SK-N-SH (cell line): ENCODE results near the gene CREB5. TPM values are rescaled to one million over a fixed set of nuclear protein-coding genes. Genes with fewer than 3 reads are reported as not detected.

ENCODE experiments used
- CTCF ChIA-PET: fragments of 300-600, 350-600 bp; formaldehyde crosslinking; extraction: SDS; loops from one replicate; lab custom pipeline; 2021; lab: Yijun Ruan, JAX
- POLR2A ChIA-PET: fragments of 350-600 bp; sonication (Branson Sonifier 250); formaldehyde crosslinking; extraction: SDS; loops from one replicate; lab custom pipeline; 2020; ENCODE audit warnings: antibody characterized with exemption, inconsistent platforms; lab: Yijun Ruan, JAX
- DNase-seq: peaks from one replicate; pipeline ENCODE4 v3.0.0; 2012
- H2AFZ ChIP-seq: fragments of 200-600 bp; sonication (generic); 2 replicates; pipeline ENCODE4 v1.8.1; 2016; ENCODE audit warnings: antibody characterized with exemption, mild to moderate bottlenecking, low read depth
- H3F3A ChIP-seq: fragments of 200-600 bp; sonication (generic); replicated peaks from 2 replicates; pipeline ENCODE3; 2016; ENCODE audit warnings: antibody characterized with exemption, mild to moderate bottlenecking; ENCODE audit not compliant: insufficient read depth
- H3K27ac ChIP-seq, 2 experiments: fragments of 200-500 bp in 1 of 2; fragments of 200-600 bp in 1 of 2; sonication (Bioruptor generic) in 1 of 2; sonication (generic), shearing (Covaris generic) in 1 of 2; 2 replicates each; pipeline versions ENCODE4 v1.5.1 to v1.6.1; 2014 to 2016; ENCODE audit warnings: low read depth in 2 of 2, inconsistent platforms in 1 of 2, low read length in 1 of 2, mild to moderate bottlenecking in 1 of 2, mixed read lengths in 1 of 2
- H3K27me3 ChIP-seq: fragments of 200-600 bp; sonication (generic), shearing (Covaris generic); 2 replicates; pipeline ENCODE4 v1.6.1; 2016; ENCODE audit warnings: mixed run types; ENCODE audit not compliant: insufficient read depth
- H3K36me3 ChIP-seq, 2 experiments: fragments of 200-500 bp in 1 of 2; fragments of 200-600 bp in 1 of 2; sonication (Bioruptor generic) in 1 of 2; sonication (generic) in 1 of 2; replicated peaks in 1 of 2; 2 replicates each; pipeline versions ENCODE3 to v1.5.1; 2014 to 2016; ENCODE audit warnings: low read length in 1 of 2, mild to moderate bottlenecking in 1 of 2; ENCODE audit not compliant: insufficient read depth in 2 of 2, control insufficient read depth in 1 of 2
- H3K4me1 ChIP-seq, 2 experiments: fragments of 200-500 bp in 1 of 2; fragments of 200-600 bp in 1 of 2; sonication (Bioruptor generic) in 1 of 2; sonication (generic), shearing (Covaris generic) in 1 of 2; 2 replicates each; pipeline versions ENCODE4 v1.5.1 to v1.6.1; 2014 to 2016; ENCODE audit warnings: low read depth in 1 of 2, low read length in 1 of 2, mixed run types in 1 of 2; ENCODE audit not compliant: insufficient read depth in 2 of 2, control insufficient read depth in 1 of 2
- H3K4me2 ChIP-seq: fragments of 200-600 bp; sonication (generic), shearing (Covaris generic); 2 replicates; pipeline ENCODE4 v1.6.1; 2017; ENCODE audit warnings: mixed run types
- H3K4me3 ChIP-seq, 2 experiments: fragments of 200-500 bp in 1 of 2; fragments of 200-600 bp in 1 of 2; sonication (Bioruptor generic) in 1 of 2; sonication (generic), shearing (Covaris generic) in 1 of 2; 2 replicates each; pipeline versions ENCODE4 v1.5.1 to v1.8.1; 2014 to 2016; ENCODE audit warnings: low read depth in 2 of 2, inconsistent platforms in 1 of 2, low read length in 1 of 2, mild to moderate bottlenecking in 1 of 2, mixed read lengths in 1 of 2, moderate library complexity in 1 of 2
- H3K79me2 ChIP-seq: fragments of 200-600 bp; sonication (generic); 2 replicates; pipeline ENCODE4 v1.8.1; 2017; ENCODE audit warnings: mild to moderate bottlenecking; ENCODE audit not compliant: insufficient read depth
- H3K9ac ChIP-seq: fragments of 200-600 bp; sonication (generic); 2 replicates; pipeline ENCODE4 v1.6.1; 2017; ENCODE audit warnings: mixed run types
- H3K9me2 ChIP-seq: fragments of 200-600 bp; sonication (generic); 2 replicates; pipeline ENCODE4 v1.6.1; 2017; ENCODE audit warnings: mixed run types
- H3K9me3 ChIP-seq: fragments of 200-600 bp; sonication (generic); 2 replicates; pipeline ENCODE4 v1.6.1; 2017; ENCODE audit warnings: mixed run types, mild to moderate bottlenecking, moderate library complexity
- H4K20me1 ChIP-seq: fragments of 200-600 bp; sonication (generic); 2 replicates; pipeline ENCODE4 v1.6.1; 2017; ENCODE audit warnings: mild to moderate bottlenecking, mixed run types; ENCODE audit not compliant: insufficient read depth
- CTCF ChIP-seq: fragments of 200-600 bp; sonication (generic); IDR thresholded peaks from 2 replicates; pipeline ENCODE4 v1.6.1; 2017; ENCODE audit warnings: antibody characterized with exemption, mild to moderate bottlenecking, moderate library complexity
- ELF1 ChIP-seq: IDR thresholded peaks from 2 replicates; pipeline ENCODE4 v1.4.0; 2012
- EP300 ChIP-seq, 2 experiments: IDR thresholded peaks; 2 replicates each; pipeline versions ENCODE4 v1.4.0 to v1.6.1; 2012; ENCODE audit warnings: borderline replicate concordance in 1 of 2, low read depth in 1 of 2, low read length in 1 of 2
- EZH2phosphoT487 ChIP-seq: fragments of 200-600 bp; sonication (generic); IDR thresholded peaks from 2 replicates; pipeline ENCODE4 v1.6.1; 2017; ENCODE audit warnings: low read depth, mixed run types, mild to moderate bottlenecking, antibody characterized with exemption, moderate library complexity, borderline replicate concordance
- FOSL2 ChIP-seq: IDR thresholded peaks from 2 replicates; pipeline ENCODE4 v1.4.0; 2012; ENCODE audit warnings: low read depth, mild to moderate bottlenecking, moderate library complexity, borderline replicate concordance
- FOXM1 ChIP-seq: IDR thresholded peaks from 2 replicates; pipeline ENCODE4 v1.4.0; 2012; ENCODE audit warnings: low read depth, mild to moderate bottlenecking
- GABPA ChIP-seq: IDR thresholded peaks from 2 replicates; pipeline ENCODE4 v1.4.0; 2012; ENCODE audit warnings: low read depth, mild to moderate bottlenecking
- IRF3 ChIP-seq: fragments of 150-350 bp; IDR thresholded peaks from 2 replicates; pipeline ENCODE4 v1.6.1; 2016; ENCODE audit warnings: mild to moderate bottlenecking, low read depth, low read length
- MAX ChIP-seq: IDR thresholded peaks from 2 replicates; pipeline ENCODE4 v1.4.0; 2012; ENCODE audit warnings: low read depth
- MEF2A ChIP-seq: IDR thresholded peaks from 2 replicates; pipeline ENCODE4 v1.4.0; 2012; ENCODE audit warnings: low read depth, borderline replicate concordance
- MXI1 ChIP-seq: IDR thresholded peaks from 2 replicates; pipeline ENCODE4 v1.6.1; 2012; ENCODE audit warnings: mild to moderate bottlenecking, low read depth, low read length, improper control_type of control experiment
- PBX3 ChIP-seq: IDR thresholded peaks from 2 replicates; pipeline ENCODE4; 2012
- POLR2AphosphoS5 ChIP-seq: IDR thresholded peaks from 2 replicates; pipeline ENCODE4 v1.6.1; 2012; ENCODE audit warnings: low read depth, low read length
- RAD21 ChIP-seq: IDR thresholded peaks from 2 replicates; pipeline ENCODE4 v1.6.1; 2012; ENCODE audit warnings: mild to moderate bottlenecking, low read length
- REST ChIP-seq: IDR thresholded peaks from 2 replicates; pipeline ENCODE4 v1.6.1; 2012; ENCODE audit warnings: mild to moderate bottlenecking, low read depth, low read length, moderate library complexity
- SIN3A ChIP-seq: IDR thresholded peaks from 2 replicates; pipeline ENCODE4 v1.6.1; 2012; ENCODE audit warnings: low read depth, mild to moderate bottlenecking, low read length, moderate library complexity, borderline replicate concordance
- SMC3 ChIP-seq: IDR thresholded peaks from 2 replicates; pipeline ENCODE4 v1.6.1; 2012; ENCODE audit warnings: low read depth, low read length, improper control_type of control experiment
- TAF1 ChIP-seq: IDR thresholded peaks from 2 replicates; pipeline ENCODE4 v1.6.1; 2012; ENCODE audit warnings: low read depth, mild to moderate bottlenecking, low read length, moderate library complexity, borderline replicate concordance
- TCF12 ChIP-seq: IDR thresholded peaks from 2 replicates; pipeline ENCODE4 v1.4.0; 2012
- WGBS: methylation state at CpG from one replicate; pipeline ENCODE4 v1.1.6; 2017; ENCODE audit warnings: low lambda C conversion rate; 5-methylcytosine and 5-hydroxymethylcytosine counted together
- polyA plus RNA-seq, 3 experiments: library from polyadenylated mRNA; depleted of rRNA; stranded (reverse); fragments of >200 nt; gene quantifications; 2 replicates each; pipeline ENCODE4 v1.2.3, GENCODE V29; 2012

CREB5 gene
- polyA plus RNA-seq, 1 of the 3 experiments (the other 2 are of a cell fraction), result 19.3 TPM

- Histone ChIP-seq H3K9me2 (no peaks in the 10 kb centered on the region), H3F3A (no peaks in the 10 kb centered on the region), H3K27me3 (no peaks in the 10 kb centered on the region; the same call in 1 of the 2 replicates), H3K9me3 (no peaks in the 10 kb centered on the region), H3K4me1 (no peaks in the 10 kb centered on the region; a peak in 1 of 4 replicates), H3K4me3 (no peak overlapping the region), H3K9ac (no peak overlapping the region), H2AFZ (no peak overlapping the region), H3K4me2 (no peak overlapping the region), H3K79me2 (no peaks in the 10 kb centered on the region), H3K27ac (no peak overlapping the region), H4K20me1 (no peaks in the 10 kb centered on the region), H3K36me3 (no peaks in the 10 kb centered on the region)
- no peak for DNase-seq
- 58% methylated on average over 6 of the region's 6 CpGs for WGBS
- ChIA-PET POLR2A (no interaction called here), CTCF (interaction anchor here (0.9 to 1.6 kb wide), 4 partner anchors 18 to 710 kb away, joined by 3 to 4 read pairs (median 3); no protein-coding TSS in a partner anchor)
- no peak for TF ChIP-seq REST
- no peak for TF ChIP-seq FOXM1
- no peak for TF ChIP-seq EZH2phosphoT487
- TF ChIP-seq ELF1, result no peak
- TF ChIP-seq SMC3, result no peak
- no peak for TF ChIP-seq RAD21
- no peak for TF ChIP-seq FOSL2
- no peak for TF ChIP-seq TAF1
- TF ChIP-seq POLR2AphosphoS5, result no peak
- TF ChIP-seq MXI1, result no peak
- TF ChIP-seq MEF2A, result no peak
- no peak for TF ChIP-seq IRF3
- TF ChIP-seq GABPA, result no peak
- TF ChIP-seq CTCF, result no peak
- TF ChIP-seq MAX, result no peak
- TF ChIP-seq EP300 (IDR thresholded peaks at IDR 0.05; ENCODE audit: borderline replicate concordance in 1 of 2, low read depth in 1 of 2, low read length in 1 of 2), result no peak
- TF ChIP-seq TCF12, result no peak
- no peak for TF ChIP-seq PBX3
- no peak for TF ChIP-seq SIN3A
Measured at GRCh38 chr7:28654110-28654509, 241.8 kb downstream of the CREB5 start.
